Right lobe of liver (tissue), 6 donors: ENCODE data around the gene CCDC127. TPM values are rescaled to one million over a fixed set of nuclear protein-coding genes. Genes with fewer than 3 reads are reported as not detected.
A peak's percentile ranks its signal among the peaks of the same experiment; 100 is the strongest.

ENCODE experiments used
- ATAC-seq, 4 donors: fragments of 200-7000 bp; cut with Tn5 transposase; one replicate each; pipeline ENCODE4 v1.9.1; 2020; ENCODE audit warnings: mild to moderate bottlenecking in 4 of 4, moderate library complexity in 4 of 4
- DNase-seq, 3 donors: peaks; one replicate each; pipeline ENCODE4 v3.0.0-alpha.2; 2020
- H3K27ac ChIP-seq, 3 donors: fragments of 200-600 bp; one replicate each; pipeline ENCODE4 v1.8.0; 2022
- H3K27me3 ChIP-seq, 2 donors: fragments of 200-600 bp; one replicate each; pipeline ENCODE4 v1.8.0; 2022
- H3K36me3 ChIP-seq, 4 donors: fragments of 200-600 bp; sonication (generic) in 1 of 4; one replicate each; pipeline versions ENCODE4 v1.5.1 to v1.8.0; 2017 to 2022; ENCODE audit warnings: control low read depth in 1 of 4
- H3K4me1 ChIP-seq, 4 donors: fragments of 200-600 bp; sonication (generic) in 1 of 4; one replicate each; pipeline versions ENCODE4 v1.5.1 to v1.8.0; 2017 to 2022; ENCODE audit warnings: control low read depth in 1 of 4
- H3K4me3 ChIP-seq, 3 donors: fragments of 200-600 bp; one replicate each; pipeline ENCODE4 v1.8.0; 2022
- H3K9me3 ChIP-seq, 4 donors: fragments of 200-600 bp; sonication (generic) in 1 of 4; one replicate each; pipeline versions ENCODE4 v1.5.1 to v1.8.0; 2017 to 2022; ENCODE audit warnings: control low read depth in 1 of 4
- POLR2A ChIP-seq: fragments of 450-650 bp; IDR thresholded peaks from one replicate; pipeline ENCODE4 v1.6.1; 2017; ENCODE audit warnings: antibody characterized with exemption, mild to moderate bottlenecking
- WGBS: methylation state at CpG from one replicate; pipeline ENCODE4 v1.1.6; 2018; ENCODE audit warnings: low coverage, low lambda C conversion rate; ENCODE audit not compliant: insufficient coverage; ENCODE audit errors: missing lambda C conversion rate; 5-methylcytosine and 5-hydroxymethylcytosine counted together
- intact Hi-C, 2 donors: fragments of 100-400 bp; cut with DNase I; formaldehyde crosslinking; loops; one replicate each; pipeline versions ENCODE4 v1.11.2 to v1.14.1; 2022
- total RNA-seq, 6 experiments: library from RNA; depleted of rRNA in 2 of 6; stranded (reverse); fragments of >200 nt in 2 of 6; fragmentation: NEBNext Ultra II Directional in 3 of 6; extraction: Animal tissue kit (Norgen Biotek cat#: 25700) in 3 of 6; gene quantifications; one replicate each; pipeline versions ENCODE4 v1.1.0 to v1.2.4, GENCODE V29; 2016 to 2023
- TF ChIP-seq, protein P1 (sequence below), 4 donors: fragments of 200-600 bp in 3 of 4; fragments of 450-650 bp in 1 of 4; IDR thresholded peaks; one replicate each; pipeline versions ENCODE4 v1.5.1 to v1.8.0; 2016 to 2022; ENCODE audit warnings: antibody characterized with exemption in 4 of 4, mild to moderate bottlenecking in 2 of 4
- donor health status: DM: no; HTN: yes; CAD: no.
- donor health status: DM: no; HTN: no; CAD: no.
- donor health status: DM: no; HTN: no; CAD: no.
- donor health status: DM: no; HTN: yes; CAD: no.
- donor health status: DM: no; HTN: yes; CAD: no.

CCDC127 gene
- total RNA-seq, 6 experiments from 2014 or later = 1.2 to 3.6 (median 2.2) TPM

DNA sequence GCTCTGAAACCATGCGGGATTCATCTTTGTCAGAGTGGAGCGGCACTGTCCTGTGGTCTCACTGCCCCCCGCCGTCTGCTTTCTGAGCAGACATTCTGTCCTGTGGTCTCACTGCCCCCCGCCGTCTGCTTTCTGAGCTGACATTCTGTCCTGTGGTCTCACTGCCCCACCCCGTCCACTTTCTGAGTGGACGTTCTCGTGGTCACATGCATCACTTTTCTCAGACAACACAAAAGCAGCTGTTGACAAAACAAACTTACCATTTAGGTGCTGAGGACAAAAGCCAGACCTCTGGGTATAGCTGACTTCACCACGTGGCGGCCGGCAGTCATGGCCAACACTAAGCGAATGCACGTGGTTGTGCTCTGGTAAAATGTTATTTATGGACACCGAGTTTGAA, 23.9 kb downstream of the CCDC127 start:
- DNase-seq = peak in 1 of 3 donors; percentile 40
- Histone ChIP-seq H3K36me3 (no peaks in the 10 kb centered on the region), H3K9me3 (no peaks in the 10 kb centered on the region), H3K27me3 (no peaks in the 10 kb centered on the region), H3K4me1 (peaks cover 0 to 9% (median 2%) of the 10 kb centered on the region in 4 donors), H3K27ac (no peak overlapping the region), H3K4me3 (no peak overlapping the region)
- WGBS = 90% methylated on average over 14 of the region's 15 CpGs
- no peak for TF ChIP-seq POLR2A
- TF ChIP-seq, protein P1, sequence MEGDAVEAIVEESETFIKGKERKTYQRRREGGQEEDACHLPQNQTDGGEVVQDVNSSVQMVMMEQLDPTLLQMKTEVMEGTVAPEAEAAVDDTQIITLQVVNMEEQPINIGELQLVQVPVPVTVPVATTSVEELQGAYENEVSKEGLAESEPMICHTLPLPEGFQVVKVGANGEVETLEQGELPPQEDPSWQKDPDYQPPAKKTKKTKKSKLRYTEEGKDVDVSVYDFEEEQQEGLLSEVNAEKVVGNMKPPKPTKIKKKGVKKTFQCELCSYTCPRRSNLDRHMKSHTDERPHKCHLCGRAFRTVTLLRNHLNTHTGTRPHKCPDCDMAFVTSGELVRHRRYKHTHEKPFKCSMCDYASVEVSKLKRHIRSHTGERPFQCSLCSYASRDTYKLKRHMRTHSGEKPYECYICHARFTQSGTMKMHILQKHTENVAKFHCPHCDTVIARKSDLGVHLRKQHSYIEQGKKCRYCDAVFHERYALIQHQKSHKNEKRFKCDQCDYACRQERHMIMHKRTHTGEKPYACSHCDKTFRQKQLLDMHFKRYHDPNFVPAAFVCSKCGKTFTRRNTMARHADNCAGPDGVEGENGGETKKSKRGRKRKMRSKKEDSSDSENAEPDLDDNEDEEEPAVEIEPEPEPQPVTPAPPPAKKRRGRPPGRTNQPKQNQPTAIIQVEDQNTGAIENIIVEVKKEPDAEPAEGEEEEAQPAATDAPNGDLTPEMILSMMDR (IDR thresholded peaks at IDR 0.05) = no peak
- intact Hi-C loops = no loop called here
- no peak for ATAC-seq

- peaks cover 0 to 9% (median 2%) of the 10 kb centered on the region in 4 donors for H3K4me1 ChIP-seq
- DNase-seq = peak in 1 of 3 donors; percentile 54
- no peaks in the 10 kb centered on the region for H3K9me3 ChIP-seq
- ATAC-seq = no peak
- TF ChIP-seq, protein P1 (IDR thresholded peaks at IDR 0.05) = no peak
- TF ChIP-seq POLR2A = no peak
- intact Hi-C loops = no loop called here
- WGBS = 67% methylated on average over 1 of the region's 17 CpGs
- no peak overlapping the region for H3K4me3 ChIP-seq
- no peaks in the 10 kb centered on the region for H3K36me3 ChIP-seq
- no peak overlapping the region for H3K27ac ChIP-seq
- H3K27me3 ChIP-seq = no peaks in the 10 kb centered on the region
Observed at GRCh38 chr5:192970-193831, 24.8 kb downstream of the CCDC127 start.

DNA sequence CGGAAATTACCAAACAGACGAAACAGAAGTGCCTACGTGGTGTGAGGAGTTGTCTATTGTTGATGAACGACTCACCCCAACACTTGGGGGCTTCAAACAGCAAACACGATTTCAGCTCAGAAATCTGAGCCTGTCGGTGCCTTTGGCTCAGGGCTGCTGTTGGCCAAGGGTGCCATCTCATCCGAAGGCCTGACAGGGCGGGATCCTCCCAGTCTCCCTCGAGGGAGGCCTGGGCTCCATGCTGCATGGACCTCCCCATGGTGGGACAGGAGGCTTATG, 25.3 kb downstream of the CCDC127 start:
- no peak for ATAC-seq
- TF ChIP-seq POLR2A = no peak
- TF ChIP-seq, protein P1 (IDR thresholded peaks at IDR 0.05) = no peak
- 80% methylated on average over 8 of the region's 9 CpGs for WGBS
- Histone ChIP-seq H3K27ac (no peak overlapping the region), H3K9me3 (no peaks in the 10 kb centered on the region), H3K4me1 (peaks cover 0 to 9% (median 2%) of the 10 kb centered on the region in 4 donors), H3K4me3 (no peak overlapping the region), H3K27me3 (no peaks in the 10 kb centered on the region), H3K36me3 (no peaks in the 10 kb centered on the region)
- DNase-seq = no peak
- intact Hi-C loops = no loop called here

- 87% methylated on average over 2 of the region's 46 CpGs for whole genome bisulfite sequencing
- H3K4me1 ChIP-seq = peaks cover 0 to 9% (median 2%) of the 10 kb centered on the region in 4 donors
- H3K27ac ChIP-seq = no peak overlapping the region
- H3K27me3 ChIP-seq = no peaks in the 10 kb centered on the region
- H3K36me3 ChIP-seq = no peaks in the 10 kb centered on the region
- DNase-seq (peak in 1 of 3 donors; percentile 56), ATAC-seq (no peak)
- no peaks in the 10 kb centered on the region for H3K9me3 ChIP-seq
- intact Hi-C loops = no loop called here
- TF ChIP-seq, protein P1 (IDR thresholded peaks at IDR 0.05) = no peak
- TF ChIP-seq POLR2A = no peak
- H3K4me3 ChIP-seq = no peak overlapping the region
Observed at GRCh38 chr5:191949-192690, 25.8 kb downstream of the CCDC127 start.
